GM21423 (cell line): ENCODE measurements around the gene VAV2.
"Not testable (repeated sequence)": the region's sequence is repeated elsewhere in the genome, so short reads cannot be mapped to it uniquely, and the experiment has no call there.

Experiments
- ATAC-seq: cut with Tn5 transposase; IDR thresholded peaks from one replicate; pipeline ENCODE4 v1.9.1; 2021; ENCODE audit warnings: mild to moderate bottlenecking, moderate library complexity; ENCODE audit not compliant: unreplicated experiment

The VAV2 gene

DNA sequence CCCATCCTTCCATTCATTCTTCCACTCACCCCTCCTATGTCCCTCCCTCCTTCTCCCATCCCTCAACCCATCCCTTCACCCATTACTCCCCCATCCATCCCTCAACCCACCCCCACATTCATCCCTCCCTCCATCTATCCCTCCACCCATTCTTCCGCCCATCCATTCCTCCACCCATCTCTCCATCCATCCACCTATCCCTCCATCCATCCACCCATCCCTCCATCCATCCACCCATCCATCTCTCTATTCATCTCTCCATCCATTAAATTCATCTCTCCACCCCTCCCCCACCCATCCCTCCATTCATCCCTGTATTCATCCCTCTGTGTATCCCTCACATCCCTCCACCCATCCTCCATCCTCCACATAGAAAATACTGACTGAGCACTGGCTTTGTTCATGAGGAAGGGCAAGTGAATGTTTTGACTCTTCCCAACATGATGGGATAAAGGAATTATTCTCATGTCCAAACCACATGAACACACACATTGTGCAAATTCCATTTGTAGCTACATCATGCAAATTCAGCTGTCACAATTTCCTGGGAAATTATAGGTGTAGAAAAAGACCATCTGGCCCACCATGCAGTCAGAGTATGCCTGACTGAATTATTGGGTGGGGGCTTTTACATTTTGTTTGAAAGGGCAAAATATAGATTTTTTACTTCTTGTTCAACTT is 6.9 kb upstream of the VAV2 start:
- ATAC-seq = no peak

DNA sequence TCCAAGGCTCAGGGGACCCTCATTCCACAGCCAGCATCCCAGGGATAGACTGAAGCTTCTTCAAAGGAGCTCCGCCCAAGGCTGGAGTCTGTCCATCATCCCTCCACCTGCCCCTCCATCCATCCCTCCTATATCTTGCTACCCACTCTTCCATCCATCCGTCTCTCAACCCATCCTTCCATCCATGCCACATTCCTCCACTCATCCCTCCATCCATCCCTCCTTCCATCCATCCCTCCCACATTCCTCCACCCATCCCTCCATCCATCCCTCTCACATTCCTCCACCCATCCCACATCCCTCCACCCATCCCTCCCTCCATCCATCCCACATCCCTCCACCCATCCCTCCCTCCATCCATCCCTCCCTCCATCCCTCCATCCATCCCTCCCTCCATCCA is 5.5 kb upstream of the VAV2 start:
- ATAC-seq = no peak

DNA sequence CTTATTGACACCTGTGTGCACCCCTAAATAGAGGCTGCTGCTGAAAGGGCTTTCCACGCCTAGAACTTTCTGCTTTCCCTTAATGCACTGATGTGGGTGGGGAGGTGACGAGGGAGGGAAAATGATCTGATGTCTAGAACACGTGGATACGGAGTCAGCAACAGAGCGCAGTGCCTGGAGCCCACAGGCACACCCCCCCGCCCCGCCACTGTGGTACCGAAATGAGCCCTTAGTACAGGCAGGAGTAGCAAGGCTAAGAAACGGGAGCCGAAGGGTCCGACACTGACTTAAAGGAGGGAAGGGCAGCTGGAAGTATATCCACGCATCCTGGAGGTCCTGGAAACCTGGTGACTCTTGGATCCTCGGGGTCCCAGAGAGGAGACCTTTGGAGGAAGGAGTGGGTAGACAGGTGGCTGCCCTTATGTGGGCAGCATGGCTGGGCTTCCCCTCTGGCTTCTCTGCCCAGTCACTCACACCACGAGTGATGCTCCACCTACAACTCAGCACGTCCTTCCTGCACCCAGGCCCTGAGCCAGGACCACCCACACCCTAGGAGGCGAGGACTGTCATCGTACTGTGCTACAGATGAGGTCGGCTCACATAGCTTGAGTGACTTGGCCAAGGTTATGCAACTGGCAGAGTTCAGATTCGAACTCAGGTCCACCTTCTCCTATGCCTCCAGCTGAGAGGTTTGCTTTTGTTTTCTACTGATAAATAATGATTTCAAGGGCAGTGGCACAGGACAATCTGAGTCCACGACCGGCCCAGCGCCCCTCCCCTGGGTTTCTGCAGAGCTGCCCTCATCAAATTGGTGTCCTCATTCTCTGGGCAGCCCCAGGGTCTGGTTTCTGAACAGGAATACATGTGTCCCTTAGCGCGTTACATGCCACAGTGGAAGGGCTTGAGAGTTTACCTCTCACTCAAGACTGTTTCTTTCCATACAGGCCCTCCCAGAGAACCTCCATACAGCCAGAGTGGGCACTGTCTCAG is 4.7 kb upstream of the VAV2 start:
- no peak for ATAC-seq

DNA sequence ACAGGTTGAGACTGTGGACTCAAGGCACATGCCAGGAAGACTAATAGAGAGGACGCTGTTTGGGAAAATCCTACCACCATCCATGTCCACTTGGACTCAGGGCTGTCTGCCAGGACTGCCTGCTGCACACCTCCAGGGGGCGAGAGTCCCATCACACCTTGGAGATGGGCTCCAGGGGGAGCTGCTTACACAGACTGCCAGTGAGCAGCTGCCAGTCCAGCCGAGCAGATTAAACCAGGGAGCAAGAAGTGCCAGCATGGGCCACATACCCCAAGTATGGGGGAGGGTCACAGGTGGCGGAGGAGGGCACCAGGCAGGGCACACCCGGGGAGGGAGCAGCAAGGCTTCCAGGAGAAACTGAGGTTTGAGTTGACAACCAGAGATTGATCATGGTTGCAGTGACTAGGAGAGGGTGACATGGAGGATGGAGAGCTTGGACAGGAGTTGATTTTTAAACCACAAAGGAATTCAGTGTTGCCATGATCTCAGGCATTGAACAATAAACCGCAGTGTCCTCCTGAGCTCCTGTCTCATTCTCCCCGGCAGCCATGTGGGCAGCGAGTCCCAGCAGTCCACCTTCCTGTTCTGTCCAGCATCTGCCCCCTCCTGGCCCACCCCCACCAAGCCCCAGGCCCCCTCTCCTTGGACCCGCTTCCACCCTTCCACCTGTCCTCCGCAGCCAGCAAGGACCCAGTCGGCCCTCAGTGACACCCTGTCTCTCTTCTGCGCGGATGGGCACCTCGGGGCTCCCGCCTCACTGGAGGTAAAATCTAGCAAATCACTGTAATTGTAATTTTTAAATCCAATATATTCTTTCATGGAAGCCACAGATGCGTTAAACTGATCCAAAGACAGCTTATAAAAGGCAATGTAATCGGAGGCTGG is 3.1 kb upstream of the VAV2 start:
- no peak for ATAC-seq

DNA sequence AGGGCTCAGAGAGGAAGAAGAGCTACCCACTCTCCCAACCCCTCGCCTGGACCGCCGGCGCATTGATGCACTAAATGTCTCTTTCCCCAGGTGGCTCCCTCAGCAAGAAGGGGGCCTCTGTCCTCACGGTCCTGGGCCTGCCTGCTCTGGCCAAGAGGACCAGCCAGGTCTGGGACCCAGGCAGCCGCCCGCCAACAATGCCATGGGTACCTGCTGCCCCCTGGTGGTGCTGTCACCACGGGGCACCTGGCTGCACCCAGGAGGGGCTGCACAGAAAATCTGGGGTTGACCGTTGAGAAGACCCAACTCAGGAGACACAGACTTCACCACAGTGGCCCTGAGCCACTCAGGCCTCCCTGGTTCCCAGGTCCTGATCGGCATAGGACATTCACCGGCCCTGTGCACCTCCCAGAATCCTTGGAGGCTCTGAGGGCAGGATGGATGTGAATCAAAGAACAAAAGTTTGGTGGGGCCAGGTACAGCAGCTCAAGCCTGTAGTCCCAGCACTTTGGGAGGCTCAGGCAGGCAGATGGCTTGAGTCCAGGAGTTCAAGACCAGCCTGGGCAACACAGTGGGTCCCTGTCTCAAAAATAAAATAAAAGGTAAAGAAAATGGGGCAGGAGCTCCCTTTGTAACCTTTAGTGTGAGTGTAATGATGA is 2.4 kb upstream of the VAV2 start:
- ATAC-seq = no peak

DNA sequence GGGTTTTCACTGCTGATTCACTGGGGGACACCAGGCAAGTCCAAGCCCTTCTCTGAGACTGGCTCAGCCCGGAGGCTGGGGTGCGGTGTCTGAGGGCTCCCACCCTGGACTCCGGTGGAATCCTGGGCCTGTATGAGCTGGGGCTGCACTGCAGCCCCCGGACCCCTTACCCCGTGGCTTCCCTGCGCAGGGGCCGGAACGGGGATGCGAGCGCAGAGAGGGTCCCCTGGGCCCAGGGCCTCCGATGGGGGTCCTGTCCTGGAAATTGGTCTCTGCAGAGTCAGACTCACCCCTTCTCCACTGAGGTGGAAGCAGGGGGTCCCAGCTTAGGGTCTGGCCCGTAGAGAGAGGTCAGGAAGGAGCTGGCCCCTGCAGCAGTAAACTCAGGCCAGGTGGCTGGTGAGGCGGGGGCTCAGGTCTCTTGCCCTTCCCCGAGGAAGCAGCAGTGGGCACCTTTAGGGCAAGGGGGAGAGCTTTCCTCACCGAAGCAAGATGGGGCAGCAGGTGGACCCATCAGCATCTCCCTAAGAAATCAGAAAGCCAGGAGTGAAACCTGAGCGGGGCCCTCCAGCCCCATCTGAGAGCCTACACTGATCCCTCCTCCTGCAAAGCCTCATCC is 1.6 kb upstream of the VAV2 start:
- no peak for ATAC-seq

DNA sequence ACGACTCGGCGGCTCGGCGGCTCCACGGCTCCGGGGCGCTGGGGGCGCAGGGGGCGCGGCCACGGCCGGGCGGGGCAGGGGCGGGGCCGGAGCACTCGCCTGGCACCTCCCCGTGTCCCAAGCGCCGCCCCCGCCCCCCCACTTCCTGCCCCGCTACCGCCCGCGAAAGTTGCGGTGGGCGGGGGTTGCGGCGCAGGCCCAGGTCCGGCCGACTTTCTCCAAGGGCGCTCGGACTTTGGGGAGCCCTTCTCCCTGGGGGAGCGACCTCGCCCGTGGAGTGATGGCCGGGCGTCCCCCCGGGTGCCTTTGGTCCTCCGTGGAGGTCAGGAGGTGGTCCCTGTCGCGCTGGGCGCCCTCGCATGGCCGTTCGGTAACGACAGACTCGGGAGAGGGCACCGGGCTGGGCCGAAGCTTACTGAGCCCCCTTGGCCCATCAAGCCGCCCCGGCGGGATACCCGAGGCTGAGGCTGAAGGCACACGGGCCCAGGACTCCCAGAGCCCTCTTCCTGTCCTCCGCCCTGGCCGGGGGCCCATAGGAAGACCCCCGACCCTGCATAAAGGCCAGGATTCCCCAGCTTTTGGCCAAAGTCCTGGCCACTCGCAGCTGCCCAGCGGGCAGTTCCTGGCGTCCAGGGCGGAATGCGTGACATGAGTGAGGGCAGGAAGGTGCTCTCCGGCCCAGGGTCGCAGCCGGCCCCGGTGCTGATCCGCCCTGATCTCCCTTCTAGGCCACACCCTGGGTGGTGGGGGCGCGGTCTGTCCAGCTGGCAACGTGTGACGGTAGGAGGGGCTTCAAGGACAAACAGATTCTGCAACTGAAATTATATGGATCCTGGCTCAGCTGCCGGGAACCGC is 883 bp upstream of the VAV2 start:
- ATAC-seq = peak; percentile 43

DNA sequence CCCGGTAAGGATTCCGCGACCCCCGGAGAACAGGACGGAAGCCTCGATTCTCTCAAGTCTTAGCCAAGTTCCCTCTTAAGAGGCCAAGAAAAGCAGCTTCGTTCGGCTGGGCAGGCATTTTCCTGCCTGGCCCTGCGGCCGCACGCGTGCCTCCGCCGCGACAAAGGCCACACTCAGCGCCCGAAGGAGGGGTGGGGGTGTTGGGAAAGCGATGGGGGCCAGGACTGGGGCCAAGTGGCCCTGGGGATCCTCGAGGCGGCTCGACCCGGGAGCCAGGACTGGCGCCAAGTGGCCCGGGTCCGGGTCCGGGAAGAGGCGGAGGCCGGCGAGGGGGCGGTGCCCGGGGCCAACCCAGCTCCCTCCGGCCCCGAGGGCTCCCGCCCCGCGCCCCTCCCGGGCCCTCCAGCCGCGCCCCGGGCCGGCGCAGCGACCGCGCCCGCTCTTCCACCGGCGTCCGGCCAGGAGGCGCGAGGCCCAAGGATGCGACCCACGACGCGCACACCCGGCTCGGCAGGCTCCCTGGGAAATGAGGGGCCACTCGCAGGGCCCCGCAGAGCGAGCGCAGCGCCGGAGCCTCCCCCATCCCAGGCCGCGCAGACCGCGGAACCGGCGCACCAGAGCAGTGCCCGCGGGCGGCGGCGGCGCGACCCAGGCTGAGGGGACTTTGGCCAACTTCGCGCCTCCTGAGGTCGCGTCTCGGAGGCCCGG is 756 bp downstream of the VAV2 start:
- peak; percentile 10 for ATAC-seq

DNA sequence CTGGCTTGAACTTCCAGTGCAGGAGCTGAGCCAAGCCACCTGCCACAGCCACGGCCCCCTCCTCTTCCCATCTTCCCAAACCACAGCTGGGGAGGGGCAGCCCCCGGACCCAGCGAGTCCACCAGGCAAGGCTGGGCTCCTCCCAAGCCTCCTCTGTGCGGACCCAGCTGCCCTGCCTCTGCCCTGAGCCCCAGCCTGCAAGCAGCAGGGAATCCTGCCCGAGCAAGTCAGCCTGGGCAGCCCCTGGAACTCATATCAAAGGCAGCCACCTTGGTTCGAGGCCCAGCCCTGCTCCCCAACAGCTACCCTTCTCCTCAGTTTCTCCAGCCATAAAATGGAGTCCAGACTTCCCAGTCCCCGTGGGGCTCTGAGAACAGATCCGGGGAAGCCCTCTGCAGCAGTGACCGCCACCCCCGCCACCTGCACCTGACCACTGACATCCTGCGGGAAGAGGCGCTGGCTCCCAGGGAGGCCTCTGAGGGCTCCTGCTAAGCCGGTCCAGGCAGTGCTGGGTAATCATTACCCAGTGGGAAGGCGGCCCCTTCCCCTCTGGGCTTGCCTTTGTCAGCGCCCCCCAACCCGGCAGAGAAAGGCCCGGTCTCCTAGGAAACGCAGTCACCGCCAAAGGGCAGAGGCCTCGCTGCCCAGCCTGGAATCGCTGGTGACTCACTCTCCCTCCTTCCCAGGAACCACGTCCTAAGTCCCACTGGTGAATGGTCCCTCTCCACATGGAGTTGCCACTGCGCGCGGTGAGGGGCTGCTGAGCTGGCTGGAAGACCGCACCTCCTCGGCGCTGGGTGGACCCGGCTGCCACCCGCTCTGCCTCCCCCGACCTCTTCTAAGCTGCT is 1.5 kb downstream of the VAV2 start:
- no peak for ATAC-seq

DNA sequence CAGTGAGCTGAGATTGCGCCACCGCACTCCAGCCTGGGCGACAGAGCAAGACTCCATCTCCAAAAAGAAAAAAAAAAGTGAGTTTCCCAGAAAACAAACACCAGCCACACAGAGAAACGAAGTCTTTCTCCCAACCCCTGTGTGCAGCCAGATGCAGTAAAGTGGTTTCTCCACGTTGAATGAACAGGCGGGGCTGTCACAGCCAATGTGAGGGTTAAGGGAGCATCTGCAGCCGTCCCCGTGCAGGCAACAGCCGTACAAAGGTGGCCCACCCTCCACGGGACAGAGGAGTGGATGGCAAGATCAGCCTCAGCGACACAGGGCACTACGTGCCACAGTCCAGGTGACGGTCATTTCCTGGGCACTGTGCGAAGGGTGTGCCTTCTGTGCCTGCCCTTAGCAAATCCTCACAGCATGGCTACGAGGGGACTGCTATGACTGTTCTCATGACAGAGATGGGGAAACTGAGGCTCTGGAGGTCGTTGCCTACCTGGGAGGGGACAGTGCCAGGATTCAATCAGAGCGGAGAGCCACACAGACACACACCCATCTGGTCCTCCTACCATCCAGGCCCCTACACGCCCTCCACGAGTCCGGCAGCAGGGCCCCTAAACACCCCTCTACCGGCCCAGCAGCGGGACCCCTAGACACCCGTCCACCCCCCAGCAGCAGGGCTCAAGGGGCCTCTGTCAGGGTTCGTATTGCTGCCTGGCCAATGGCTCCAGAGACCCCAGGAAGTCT is 2.3 kb downstream of the VAV2 start:
- no peak for ATAC-seq

DNA sequence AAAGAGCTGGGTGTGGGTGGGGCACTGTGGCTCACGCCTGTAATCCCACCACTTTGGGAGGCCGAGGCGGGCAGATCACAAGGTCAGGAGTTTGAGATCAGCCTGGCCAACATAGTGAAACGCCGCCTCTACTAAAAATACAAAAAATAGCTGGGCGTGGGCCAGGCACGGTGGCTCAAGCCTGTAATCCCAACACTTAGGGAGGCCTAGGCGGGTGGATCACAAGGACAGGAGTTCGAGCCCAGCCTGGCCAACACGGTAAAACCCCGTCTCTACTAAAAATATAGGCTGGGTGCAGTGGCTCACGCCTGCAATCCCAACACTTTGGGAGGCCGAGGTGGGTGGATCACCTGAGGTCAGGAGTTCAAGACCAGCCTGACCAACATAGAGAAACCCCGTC is 3.4 kb downstream of the VAV2 start:
- not testable (repeated sequence) for ATAC-seq

DNA sequence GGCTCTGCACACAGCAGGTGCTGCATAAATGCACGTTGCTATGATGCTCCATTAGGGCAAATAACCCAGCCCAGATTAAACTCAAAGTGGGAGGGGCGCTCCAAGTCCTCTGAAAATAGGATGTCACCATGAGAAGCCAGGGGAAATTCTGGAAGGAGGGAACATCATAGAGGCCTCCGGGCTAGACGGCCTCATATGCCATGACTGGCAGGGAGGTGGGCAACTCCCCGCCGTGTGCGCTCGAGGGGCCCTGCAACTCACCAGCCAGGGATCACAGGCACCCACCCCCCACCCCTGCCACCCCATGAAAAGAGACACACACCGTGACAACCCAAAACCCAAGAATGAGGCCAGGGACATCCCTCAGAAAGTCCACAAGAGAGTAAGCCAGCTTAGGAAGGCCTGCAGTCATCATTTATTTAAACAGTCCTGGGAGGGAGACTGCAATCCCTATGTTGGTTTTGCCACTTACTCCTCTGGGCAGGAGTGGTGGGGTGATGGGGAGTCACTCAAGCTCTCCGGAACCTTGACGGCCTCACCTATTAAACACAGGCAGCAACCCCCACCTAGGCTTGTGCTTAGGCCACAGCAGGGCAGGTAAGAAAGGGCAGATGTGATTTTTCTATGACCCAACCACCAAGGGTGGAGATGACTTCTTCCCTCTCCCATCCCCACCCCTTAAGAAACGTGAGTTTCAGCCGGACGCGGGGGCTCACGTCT is 4.0 kb downstream of the VAV2 start:
- ATAC-seq = no peak

DNA sequence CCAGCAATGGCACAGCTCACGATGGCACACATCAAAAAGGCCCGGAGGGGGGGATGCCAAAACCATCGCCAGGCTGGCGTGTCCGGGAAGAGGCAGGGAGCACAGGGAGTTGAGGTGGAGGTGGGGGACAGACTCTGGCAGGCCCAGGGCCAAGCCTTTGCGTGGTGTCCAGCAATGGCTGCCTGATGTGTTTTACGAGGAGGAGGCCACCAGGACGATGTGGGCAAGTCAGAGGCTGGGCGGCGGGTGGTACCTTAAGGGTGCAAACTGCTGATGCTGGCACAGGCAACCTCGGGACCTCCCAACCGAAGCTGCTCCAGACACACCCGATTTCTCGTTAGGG is 4.7 kb downstream of the VAV2 start:
- ATAC-seq = no peak

DNA sequence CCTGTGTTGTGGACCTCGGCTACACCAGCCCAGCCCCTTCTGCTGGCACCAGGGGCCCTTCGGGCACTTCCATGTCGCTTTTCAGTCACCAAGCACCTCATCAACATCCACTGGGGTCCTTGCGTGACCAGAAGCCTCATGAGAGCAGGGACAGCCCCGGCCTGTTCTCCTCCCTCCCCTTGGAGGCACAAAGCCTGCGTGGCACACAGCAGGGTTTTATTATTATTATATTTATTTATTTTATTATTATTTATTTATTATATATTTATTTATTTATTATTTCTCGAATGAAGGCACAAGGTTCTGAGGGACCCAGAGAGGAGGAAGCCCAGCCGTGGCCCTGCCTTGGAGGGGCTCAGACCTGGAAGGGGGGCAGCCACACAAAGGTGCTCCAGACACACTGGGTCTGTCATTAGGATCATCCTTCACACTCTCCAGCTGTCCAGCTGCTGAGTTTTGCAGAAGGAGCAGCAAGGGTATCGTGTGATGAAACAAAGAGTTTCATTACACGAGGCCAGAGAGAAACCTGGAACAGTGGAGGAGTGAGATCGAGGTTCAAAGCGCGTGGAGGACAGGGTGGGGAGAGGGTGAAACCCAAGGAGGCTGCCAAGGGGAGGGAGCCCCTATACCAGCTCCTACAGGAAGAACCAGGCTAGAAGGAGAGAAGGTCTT is 5.2 kb downstream of the VAV2 start:
- no peak for ATAC-seq

DNA sequence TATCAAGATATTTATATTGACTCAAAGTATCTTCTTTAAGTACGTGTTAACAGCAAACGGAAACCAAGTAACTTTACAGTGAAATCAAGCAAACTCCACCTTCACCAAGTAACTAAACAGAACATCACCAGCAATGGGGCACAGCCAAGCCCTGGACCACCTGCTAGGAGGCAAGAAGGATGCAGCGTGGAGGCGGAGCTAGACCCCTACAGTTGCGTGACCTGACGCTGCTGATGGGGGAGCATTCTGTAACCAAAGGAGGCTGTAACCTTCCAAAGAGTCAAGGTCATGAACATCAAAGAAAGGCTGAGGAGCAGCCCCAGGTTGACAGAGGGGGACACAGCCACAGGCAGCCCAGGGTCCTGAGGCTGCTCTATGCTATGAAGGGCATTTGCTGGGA is 6.1 kb downstream of the VAV2 start:
- ATAC-seq = no peak
